HG02943 (cell line): ENCODE measurements around the gene NAALADL2.
"Not testable (repeated sequence)": the region's sequence is repeated elsewhere in the genome, so short reads cannot be mapped to it uniquely, and the experiment has no call there.

Experiments
- ATAC-seq: cut with Tn5 transposase; IDR thresholded peaks from one replicate; pipeline ENCODE4 v1.9.1; 2021; ENCODE audit warnings: mild to moderate bottlenecking, low read depth, moderate library complexity; ENCODE audit not compliant: unreplicated experiment

Gene NAALADL2

DNA sequence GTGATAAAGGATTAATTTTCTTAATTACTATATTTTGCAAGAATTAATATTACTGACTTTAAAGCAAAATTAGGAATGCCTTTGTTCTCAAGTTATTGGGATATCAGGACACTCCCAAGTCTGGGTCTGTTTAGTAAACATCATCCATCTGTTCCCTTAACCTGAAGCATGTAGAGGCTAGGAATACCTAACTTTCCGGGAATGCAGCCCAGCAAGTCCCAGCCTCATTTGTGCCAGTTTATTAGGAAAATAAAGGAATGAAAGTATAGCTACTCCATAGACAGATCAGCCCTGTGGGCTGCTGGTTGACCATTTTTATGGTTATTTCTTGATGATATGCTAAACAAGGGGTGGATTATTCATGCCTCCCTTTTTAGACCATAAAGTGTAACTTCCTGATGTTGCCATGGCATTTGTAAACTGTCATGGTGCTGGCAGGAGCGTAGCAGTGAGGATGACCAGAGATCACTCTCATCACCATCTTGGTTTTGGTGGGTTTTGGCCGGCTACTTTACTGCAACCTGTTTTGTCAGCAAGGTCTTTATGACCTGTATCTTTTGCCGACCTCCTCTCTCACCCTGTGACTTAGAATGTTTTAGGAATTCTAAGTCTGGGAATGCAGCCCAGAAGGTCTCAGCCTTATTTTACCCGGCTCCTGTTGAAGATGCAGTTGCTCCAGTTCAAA is 540.2 kb downstream of the NAALADL2 start:
- no peak for ATAC-seq

DNA sequence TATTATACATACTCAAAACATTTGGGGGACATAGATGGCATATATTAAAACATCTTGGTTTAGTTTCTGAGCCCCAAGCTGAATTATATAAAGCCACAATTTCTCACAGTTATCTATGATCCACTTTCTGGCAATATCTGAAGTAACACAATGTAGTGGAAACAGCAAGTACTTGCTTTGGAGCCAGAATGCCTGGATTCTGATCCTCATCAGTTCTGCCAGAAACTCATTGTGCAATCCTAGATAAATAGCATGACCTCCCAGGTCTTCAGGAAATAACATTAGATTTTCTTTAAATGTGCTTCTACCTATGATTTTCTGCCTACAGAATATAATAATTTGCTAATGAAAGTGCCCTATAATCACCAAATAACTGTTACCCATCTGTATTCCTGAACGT is 544.9 kb downstream of the NAALADL2 start:
- no peak for ATAC-seq

DNA sequence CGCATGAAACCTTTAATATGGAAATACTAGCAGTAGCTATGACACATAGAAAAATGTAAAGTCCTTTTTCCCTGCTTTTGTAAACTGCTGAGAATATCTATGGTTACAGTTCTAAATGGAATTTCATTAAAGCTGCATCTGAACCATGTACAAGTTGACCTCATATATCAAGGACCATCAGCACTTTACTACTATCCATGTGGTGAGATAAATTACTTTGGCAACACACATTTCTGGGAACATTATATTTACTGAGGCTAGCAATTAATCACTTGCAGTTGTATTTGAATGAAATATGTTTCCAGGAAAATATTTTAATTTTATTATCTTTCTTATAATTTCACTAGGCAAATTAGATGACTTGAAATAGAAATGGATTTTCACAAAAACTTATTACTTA is 545.5 kb downstream of the NAALADL2 start:
- ATAC-seq, result no peak

GRCh38 chr3:175410251-175410650 is 551.1 kb downstream of the NAALADL2 start:
- no peak for ATAC-seq

DNA sequence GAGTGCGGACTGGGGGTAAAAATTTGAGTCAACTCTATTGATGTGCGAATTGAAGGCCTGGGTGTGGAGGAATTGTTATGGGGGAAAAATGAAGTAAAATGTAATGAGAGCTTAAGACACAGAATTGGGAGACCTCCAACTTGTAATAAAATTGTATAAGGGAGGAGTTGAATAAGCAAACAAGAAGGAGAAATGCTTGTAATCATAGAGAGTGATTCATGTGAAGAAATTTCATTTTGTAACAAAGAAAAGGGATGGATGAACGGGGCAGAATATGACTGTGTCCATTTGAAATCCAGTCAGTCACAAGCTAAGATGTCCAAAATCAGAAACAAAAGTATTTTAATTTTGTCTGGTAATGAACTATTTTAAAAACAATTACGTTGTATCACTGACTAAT is 552.3 kb downstream of the NAALADL2 start:
- no peak for ATAC-seq

GRCh38 chr3:175411946-175412345 is 552.8 kb downstream of the NAALADL2 start:
- ATAC-seq, result no peak

GRCh38 chr3:175413926-175414325 is 554.8 kb downstream of the NAALADL2 start:
- ATAC-seq, result no peak

GRCh38 chr3:175416600-175416999 is 557.5 kb downstream of the NAALADL2 start:
- no peak for ATAC-seq

DNA sequence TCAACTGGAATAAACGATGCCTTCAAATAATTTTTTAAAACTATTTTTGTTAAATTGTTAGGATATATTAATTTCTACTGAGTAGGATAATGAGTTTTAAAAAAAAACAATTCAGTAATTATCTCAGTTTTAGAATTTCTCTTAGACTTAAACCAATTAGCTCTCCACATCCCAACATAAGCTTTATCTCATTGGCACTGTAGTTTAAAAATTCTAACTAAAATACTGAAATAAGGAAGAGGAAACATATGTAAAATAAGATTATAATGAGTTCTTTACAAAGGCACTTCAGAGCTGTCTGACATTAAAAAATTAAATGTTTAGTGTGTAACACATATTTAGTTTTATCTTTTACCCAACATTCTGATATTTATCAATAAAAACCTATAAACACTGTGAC is 558.3 kb downstream of the NAALADL2 start:
- ATAC-seq, result no peak

GRCh38 chr3:175421902-175422301 is 562.8 kb downstream of the NAALADL2 start:
- ATAC-seq, result no peak

GRCh38 chr3:175422744-175423143 is 563.6 kb downstream of the NAALADL2 start:
- no peak for ATAC-seq

DNA sequence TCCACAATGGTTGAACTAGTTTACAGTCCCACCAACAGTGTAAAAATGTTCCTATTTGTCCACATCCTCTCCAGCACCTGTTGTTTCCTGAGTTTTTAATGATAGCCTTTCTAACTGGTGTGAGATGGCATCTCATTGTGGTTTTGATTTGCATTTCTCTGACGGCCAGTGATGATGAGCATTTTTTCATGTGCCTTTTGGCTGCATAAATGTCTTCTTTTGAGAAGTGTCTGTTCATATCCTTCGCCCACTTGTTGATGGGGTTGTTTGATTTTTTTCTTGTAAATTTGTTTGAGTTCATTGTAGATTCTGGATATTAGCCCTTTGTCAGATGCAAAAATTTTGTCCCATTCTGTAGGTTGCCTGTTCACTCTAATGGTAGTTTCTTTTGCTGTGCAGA is 564.7 kb downstream of the NAALADL2 start:
- ATAC-seq, result not testable (repeated sequence)

DNA sequence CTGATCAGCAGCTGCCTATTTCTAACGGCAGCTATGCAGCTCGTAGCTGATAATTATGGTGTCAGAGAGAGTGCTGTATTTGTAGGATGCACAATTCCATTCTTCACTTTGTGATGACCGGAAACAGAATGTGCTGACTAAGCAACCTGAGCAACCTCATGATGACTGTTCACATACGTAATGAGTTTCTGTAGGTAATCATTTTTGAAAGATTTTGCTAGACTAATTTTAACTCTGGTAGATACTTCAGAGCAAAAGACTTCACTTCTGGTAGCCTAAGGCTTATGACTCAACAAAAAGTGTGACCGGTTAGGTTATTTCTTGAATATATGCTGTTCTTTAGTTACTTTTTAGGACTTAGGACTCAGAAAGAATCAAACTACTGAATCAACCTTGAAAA is 567.7 kb downstream of the NAALADL2 start:
- no peak for ATAC-seq

DNA sequence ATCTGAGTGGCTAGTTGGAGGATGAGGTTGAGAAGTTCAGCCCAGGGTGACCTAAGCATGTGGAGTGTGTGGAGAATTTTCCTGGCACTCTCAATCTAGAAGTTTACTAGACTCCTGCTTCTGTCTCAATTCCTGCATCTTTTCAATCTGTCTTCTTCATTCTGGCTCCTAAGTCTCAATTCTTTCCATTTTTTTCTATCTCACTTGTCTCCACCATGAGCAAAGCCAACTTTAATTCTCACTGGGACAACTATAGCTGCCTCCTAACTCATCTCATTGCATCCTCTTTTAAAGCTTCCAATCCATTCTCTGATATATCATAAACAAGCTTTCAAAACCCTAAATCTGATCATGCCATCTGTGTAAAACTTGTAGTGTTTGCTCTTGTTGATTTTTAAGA is 569.3 kb downstream of the NAALADL2 start:
- no peak for ATAC-seq

DNA sequence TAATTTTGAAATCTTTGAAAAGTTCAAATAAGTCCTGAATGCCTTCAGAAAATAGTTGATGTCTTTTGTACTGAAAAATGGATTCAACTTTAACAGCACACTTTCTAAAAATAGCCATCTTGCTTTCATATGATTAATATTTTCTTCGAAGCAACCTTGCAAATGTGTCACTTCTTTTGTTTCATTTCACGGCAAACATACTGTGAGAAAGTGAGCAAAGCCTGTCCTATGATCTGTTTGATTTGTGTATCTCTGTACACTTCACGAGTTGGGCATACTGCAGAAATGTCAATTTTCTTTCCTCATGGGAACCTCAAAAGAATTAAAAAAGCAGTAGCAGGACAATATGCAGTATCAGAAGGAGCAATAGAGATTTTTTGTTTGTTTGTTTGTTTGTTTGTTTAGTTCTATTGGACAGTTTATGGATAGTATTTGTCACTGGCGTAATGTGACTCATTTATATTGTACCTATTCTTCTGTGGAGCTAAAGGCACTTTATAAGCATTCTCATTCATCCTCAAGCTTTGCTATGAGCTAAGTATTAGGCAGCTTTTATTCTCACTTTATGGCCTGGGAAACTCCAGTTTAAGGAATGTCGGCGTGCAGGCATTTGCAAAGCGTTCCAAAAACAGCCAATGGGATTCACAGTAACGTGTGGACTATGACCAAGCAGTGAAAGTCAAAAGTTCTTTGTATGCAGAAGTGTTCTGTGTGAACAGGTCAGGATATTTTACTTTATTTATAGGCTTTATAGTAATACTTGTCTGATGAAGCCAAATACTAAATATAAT is 572.0 kb downstream of the NAALADL2 start:
- ATAC-seq, result no peak

GRCh38 chr3:175432376-175433025 is 573.4 kb downstream of the NAALADL2 start:
- ATAC-seq, result no peak

- ATAC-seq, result no peak
Observed at GRCh38 chr3:175433026-175433674, 574.0 kb downstream of the NAALADL2 start.

DNA sequence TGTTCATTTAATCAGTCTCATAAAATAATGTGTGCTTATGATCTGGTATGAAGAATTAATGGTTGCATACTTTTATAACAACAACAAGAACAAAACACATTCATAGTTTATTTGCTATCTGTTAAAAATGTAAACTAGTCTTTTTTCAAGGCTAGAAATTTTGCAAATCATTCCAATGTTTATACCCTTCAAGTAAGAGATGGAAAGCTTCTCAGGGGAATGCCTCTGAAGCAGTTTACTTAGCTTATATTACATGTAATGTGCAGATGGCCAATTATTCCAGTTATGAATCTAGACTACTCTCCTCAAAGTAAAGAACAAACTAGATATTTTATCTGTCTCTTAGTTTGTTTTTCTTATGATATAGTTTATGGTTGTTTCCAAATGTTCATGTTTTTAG is 575.4 kb downstream of the NAALADL2 start:
- ATAC-seq, result no peak

GRCh38 chr3:175443682-175444081 is 584.5 kb downstream of the NAALADL2 start:
- ATAC-seq, result no peak

- no peak for ATAC-seq
Observed at GRCh38 chr3:175445741-175446140, 586.6 kb downstream of the NAALADL2 start.

- no peak for ATAC-seq
Observed at GRCh38 chr3:175447521-175447920, 588.4 kb downstream of the NAALADL2 start.
